Caco-2 (cell line): ENCODE measurements around the gene PPP1R14B. TPM values are rescaled to one million over a fixed set of nuclear protein-coding genes. Genes with fewer than 3 reads are reported as not detected.

Experiments used
- BruUV-seq: library from RNA; stranded (reverse); fragments of 400-500 nt; replicated peaks from 2 replicates; lab custom pipeline; 2021; lab: Mats Ljungman, UMichigan
- CTCF ChIA-PET: fragments of 300-600 bp; sonication (Branson Sonifier 250); formaldehyde crosslinking; loops from one replicate; lab custom pipeline; 2022; ENCODE audit warnings: antibody characterized with exemption; lab: Charles Lee
- POLR2A ChIA-PET: fragments of 300-600 bp; sonication (Branson Sonifier 250); formaldehyde crosslinking; loops from one replicate; lab custom pipeline; 2022; ENCODE audit warnings: antibody characterized with exemption; lab: Charles Lee
- DNase-seq, 2 experiments: peaks; one replicate each; pipeline versions ENCODE4 v3.0.0 to v3.0.0-alpha.2; 2020 to 2022
- H3K27me3 ChIP-seq: replicated peaks from 2 replicates; pipeline ENCODE4 v1.6.0; 2011; ENCODE audit warnings: low read length; ENCODE audit not compliant: control insufficient read depth, insufficient read depth
- H3K36me3 ChIP-seq: 2 replicates; pipeline ENCODE4 v1.5.1; 2011; ENCODE audit warnings: low read length; ENCODE audit not compliant: control insufficient read depth, insufficient read depth
- H3K4me1 ChIP-seq: fragments of 250-450 bp; sonication (Bioruptor Pico); 2 replicates; pipeline ENCODE4 v1.5.1; 2020; ENCODE audit warnings: mild to moderate bottlenecking
- H3K4me3 ChIP-seq: 2 replicates; pipeline ENCODE4 v1.5.1; 2011; ENCODE audit warnings: low read depth, mild to moderate bottlenecking, control low read depth, low read length
- H3K9me3 ChIP-seq: fragments of 250-450 bp; sonication (Bioruptor Pico); 2 replicates; pipeline ENCODE4 v1.5.1; 2020; ENCODE audit warnings: mild to moderate bottlenecking, moderate library complexity
- H3K27ac Mint-ChIP-seq: one replicate; pipeline ENCODE4 v1.8.0; 2022; ENCODE audit warnings: mixed read lengths; ENCODE audit not compliant: unreplicated experiment
- H3K27me3 Mint-ChIP-seq: one replicate; pipeline ENCODE4 v1.8.0; 2022; ENCODE audit warnings: mixed read lengths; ENCODE audit not compliant: insufficient read depth, unreplicated experiment
- H3K36me3 Mint-ChIP-seq: one replicate; pipeline ENCODE4 v1.8.0; 2022; ENCODE audit warnings: mild to moderate bottlenecking, mixed read lengths; ENCODE audit not compliant: insufficient read depth, unreplicated experiment
- H3K4me1 Mint-ChIP-seq: one replicate; pipeline ENCODE4 v1.8.0; 2022; ENCODE audit warnings: low read depth, mixed read lengths; ENCODE audit not compliant: unreplicated experiment
- H3K4me3 Mint-ChIP-seq: one replicate; pipeline ENCODE4 v1.8.0; 2022; ENCODE audit warnings: mild to moderate bottlenecking, moderate library complexity, mixed read lengths; ENCODE audit not compliant: unreplicated experiment
- H3K9me3 Mint-ChIP-seq: one replicate; pipeline ENCODE4 v1.8.0; 2022; ENCODE audit warnings: mixed read lengths; ENCODE audit not compliant: unreplicated experiment
- CTCF ChIP-seq, 2 experiments: fragments of 200-600 bp in 1 of 2; IDR thresholded peaks; 1 replicate in 1 of 2; 2 replicates in 1 of 2; pipeline versions ENCODE4 v1.5.1 to v1.8.0; 2011 to 2022; ENCODE audit warnings: antibody characterized with exemption in 1 of 2, control low read depth in 1 of 2, inconsistent platforms in 1 of 2, low read depth in 1 of 2, low read length in 1 of 2, mild to moderate bottlenecking in 1 of 2, moderate library complexity in 1 of 2; ENCODE audit not compliant: insufficient read depth in 1 of 2, severe bottlenecking in 1 of 2, unreplicated experiment in 1 of 2
- intact Hi-C: fragments of 100-400 bp; cut with micrococcal nuclease; formaldehyde crosslinking; loops from one replicate; pipeline ENCODE4 v1.10.0; 2022; ENCODE audit not compliant: unreplicated experiment
- total RNA-seq: library from RNA; stranded (reverse); gene quantifications from 2 replicates; pipeline ENCODE4 v1.2.3, GENCODE V29; 2022

PPP1R14B gene
- total RNA-seq, 1 experiment from 2014 or later, result 162 TPM

DNA sequence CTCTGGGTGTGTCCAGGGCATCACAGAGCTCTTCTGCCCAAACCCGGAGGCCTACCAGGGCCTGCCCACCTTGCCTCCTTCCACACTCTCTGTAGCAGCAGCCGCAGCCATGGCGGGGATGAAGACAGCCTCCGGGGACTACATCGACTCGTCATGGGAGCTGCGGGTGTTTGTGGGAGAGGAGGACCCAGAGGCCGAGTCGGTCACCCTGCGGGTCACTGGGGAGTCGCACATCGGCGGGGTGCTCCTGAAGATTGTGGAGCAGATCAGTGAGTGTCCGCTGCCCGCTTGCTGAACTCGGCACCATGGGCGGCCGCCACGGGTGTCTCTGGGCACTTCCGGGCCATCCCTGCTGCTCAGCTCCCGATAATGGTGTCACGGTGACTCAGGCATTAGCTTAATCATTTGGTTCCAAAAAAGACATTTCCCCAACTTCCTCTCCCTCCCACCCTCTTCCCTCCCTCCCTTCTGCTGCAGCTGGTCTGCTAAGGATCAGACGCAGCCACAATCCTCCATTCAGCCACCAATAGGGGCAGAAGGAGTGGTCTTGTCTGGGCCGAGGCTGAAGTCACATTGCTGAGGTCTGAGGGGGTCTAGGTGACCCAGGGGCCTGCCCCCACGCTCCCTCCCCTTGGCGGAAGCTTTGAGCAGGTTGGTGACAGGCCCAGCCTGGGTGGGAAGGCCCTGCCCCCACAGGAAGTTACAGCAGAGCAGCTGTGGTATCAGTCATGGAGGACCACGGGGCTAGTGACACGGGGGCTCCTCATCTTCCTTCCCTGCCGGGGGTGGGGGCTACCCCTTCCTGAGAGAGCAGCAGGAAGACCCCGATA lies 39.3 kb downstream of the PPP1R14B start:
- Mint-ChIP-seq H3K4me1 (no peaks in the 10 kb centered on the region), H3K4me3 (no peak overlapping the region), H3K27ac (no peak overlapping the region), H3K36me3 (peaks cover 79% of the 10 kb centered on the region), H3K9me3 (no peaks in the 10 kb centered on the region), H3K27me3 (no peaks in the 10 kb centered on the region)
- peaks cover 1% of the 10 kb centered on the region for H3K36me3 ChIP-seq
- intact Hi-C loops, result no loop called here
- no TSS peak for BruUV-seq
- DNase-seq, result no peak
- CTCF ChIA-PET, result no interaction called here
- no peaks in the 10 kb centered on the region for H3K9me3 ChIP-seq
- no peak for TF ChIP-seq CTCF (IDR thresholded peaks at IDR 0.05; ENCODE audit: insufficient read depth in 1 of 2, low read depth in 1 of 2, low read length in 1 of 2, severe bottlenecking in 1 of 2, unreplicated experiment in 1 of 2)
- POLR2A ChIA-PET, result interaction anchor here (0.6 kb wide), 1 partner anchor 20 kb away, joined by 6 read pairs; no protein-coding TSS in a partner anchor
- no peaks in the 10 kb centered on the region for H3K4me1 ChIP-seq
- H3K27me3 ChIP-seq, result no peaks in the 10 kb centered on the region
- H3K4me3 ChIP-seq, result no peak overlapping the region

DNA sequence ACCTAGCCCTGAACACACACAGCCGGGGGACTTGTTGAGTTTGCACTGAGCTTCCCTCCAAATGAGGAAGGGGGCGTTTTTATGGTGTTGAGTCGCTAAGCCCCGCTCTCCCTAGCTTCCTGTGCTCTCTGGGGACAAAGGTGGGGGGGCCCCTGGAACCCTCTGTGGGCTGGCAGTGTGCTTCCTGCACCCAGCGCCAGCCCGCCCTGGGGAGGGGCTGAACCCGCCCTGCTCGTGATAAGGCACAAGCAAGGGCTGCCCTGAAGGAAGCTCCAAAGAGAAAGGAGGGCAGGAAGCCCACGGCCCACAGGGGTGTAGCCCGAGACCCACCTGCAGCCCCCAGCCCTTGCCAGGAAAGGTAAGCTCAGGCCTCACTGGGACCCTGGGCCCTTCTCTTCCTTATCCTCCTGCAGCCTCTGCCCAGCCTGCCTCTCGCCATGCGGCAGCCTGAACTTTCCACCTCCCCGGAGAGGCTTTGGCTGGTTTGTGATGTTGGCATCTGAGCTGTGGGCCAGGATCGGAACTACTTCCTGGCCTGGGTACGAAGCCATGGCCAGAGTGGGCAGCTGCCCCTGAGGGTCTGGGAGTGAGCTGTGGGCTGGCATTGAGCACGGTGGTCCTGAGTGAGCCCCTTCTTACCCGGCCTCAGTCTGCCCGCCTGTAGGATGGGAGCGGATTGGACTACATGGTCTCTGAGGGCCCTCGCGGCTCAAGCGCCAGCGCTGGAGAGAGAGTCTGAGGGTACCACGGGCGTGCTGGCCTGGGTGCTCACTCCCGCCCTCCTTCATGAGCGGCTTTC lies 40.1 kb downstream of the PPP1R14B start, which contains the start of gene FERMT3:
TSS of gene FERMT3 (plus strand) at position 265 of the 799 bp plus-strand sequence. CDS start 644 bp downstream, outside the sequence.
- H3K36me3 ChIP-seq, result peaks cover 5% of the 10 kb centered on the region
- no TSS peak for BruUV-seq
- intact Hi-C loops, result no loop called here

More for the DNA sequence above, 40.1 kb downstream of the PPP1R14B start, which contains the start of gene FERMT3:
- no peaks in the 10 kb centered on the region for H3K4me1 Mint-ChIP-seq
- Histone ChIP-seq H3K4me3 (no peak within 1 kb of the TSS), H3K9me3 (no peaks in the 10 kb centered on the region), H3K4me1 (no peaks in the 10 kb centered on the region), H3K27me3 (no peaks in the 10 kb centered on the region)
- no peaks in the 10 kb centered on the region for H3K27me3 Mint-ChIP-seq
- DNase-seq, result no peak
- no peak within 1 kb of the TSS for H3K27ac Mint-ChIP-seq
- ChIA-PET CTCF (interaction anchor here (1.1 kb wide), 1 partner anchor 25 kb away, joined by 3 read pairs; no protein-coding TSS in a partner anchor), POLR2A (no interaction called here)
- H3K9me3 Mint-ChIP-seq, result no peaks in the 10 kb centered on the region
- peaks cover 83% of the 10 kb centered on the region for H3K36me3 Mint-ChIP-seq
- H3K4me3 Mint-ChIP-seq, result no peak within 1 kb of the TSS
- TF ChIP-seq CTCF (IDR thresholded peaks at IDR 0.05; ENCODE audit: insufficient read depth in 1 of 2, low read depth in 1 of 2, low read length in 1 of 2, severe bottlenecking in 1 of 2, unreplicated experiment in 1 of 2), result no peak
